ENCODE measurements around the gene SMC3.

SMC3 gene

DNA sequence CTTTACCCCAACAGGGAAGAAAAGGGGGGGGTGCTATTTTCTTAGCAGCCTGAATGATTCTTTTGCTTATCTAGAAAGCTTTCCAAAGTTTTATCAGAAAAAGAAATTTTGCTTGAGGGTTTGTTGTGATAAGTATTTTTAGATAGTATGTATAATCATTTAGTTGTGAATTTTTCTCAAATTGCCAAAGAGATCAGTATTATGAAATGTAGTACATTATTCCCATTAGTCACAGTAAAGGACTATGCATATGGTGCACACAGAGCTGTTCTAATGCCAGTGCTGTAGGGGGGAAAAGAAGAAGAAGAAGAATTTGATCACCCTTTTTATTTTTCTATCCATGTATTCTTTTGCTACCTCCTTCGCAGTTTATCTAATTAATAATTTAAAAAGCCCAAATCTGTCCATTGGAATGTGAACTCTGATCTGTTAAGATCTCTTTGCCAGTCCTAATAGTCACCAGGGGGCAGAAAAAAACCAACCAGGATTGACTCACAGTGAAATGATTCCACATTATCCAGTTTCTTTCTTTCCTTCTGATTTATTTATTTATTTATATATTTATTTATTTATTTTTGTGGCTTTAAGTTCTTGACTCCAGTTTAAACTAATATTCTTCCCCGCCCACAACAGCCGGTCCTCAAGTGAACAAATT, 81.3 kb downstream of the SMC3 start:
- DNase-seq, result no peak

DNA sequence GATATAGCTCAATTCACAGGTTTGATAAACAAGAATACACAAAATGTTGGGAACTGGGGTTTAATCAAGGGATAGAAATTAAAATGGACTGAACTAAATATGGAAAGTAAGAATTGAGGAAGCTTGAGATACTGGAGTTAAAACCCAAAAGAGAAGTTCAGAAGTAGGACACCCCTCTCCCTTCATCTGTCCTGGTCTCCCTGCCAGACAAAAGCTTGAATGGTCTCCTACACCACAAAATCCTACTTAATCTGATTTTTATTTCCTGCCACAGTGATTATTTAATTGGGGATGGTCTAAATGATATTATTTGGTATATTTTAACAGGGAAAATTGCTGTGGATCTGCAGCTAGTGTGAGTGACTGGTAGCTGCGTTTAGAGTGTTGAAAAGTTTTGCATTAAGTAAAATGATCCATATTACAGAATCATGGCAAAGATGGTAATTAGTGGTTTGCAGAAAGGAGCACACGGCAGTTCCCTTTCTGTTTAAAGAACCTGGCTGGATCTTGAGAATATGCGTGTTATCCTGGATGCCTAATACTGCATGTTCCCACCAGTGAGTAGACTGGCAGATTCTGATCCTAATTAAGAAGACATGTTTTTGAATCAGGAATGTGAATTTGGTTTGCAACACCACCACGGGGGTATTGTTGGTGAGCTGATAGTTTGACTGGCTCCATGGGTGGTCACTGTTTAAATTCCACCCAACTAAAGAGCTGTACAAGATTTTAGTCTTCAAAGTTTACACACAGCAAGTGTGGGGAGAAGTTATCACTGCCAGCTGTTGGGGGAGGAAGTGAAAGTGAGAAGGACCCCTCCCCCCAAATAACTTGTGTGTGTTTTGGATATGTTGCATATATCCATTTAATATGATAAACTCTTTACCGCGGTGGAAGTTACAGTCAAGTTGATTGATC, 82.1 kb downstream of the SMC3 start:
- no peak for DNase-seq

- DNase-seq, result no peak
Observed at GRCh38 chr10:110650265-110650668, 82.8 kb downstream of the SMC3 start.

- DNase-seq, result peak in 1 of 5 experiments; percentile 37
Observed at GRCh38 chr10:110651044-110651958, 83.8 kb downstream of the SMC3 start.

- DNase-seq, result no peak
Observed at GRCh38 chr10:110652475-110653118, 85.1 kb downstream of the SMC3 start.

All from T-helper 2 cell (primary cell).